ENCODE measurements around the gene HAPLN3.

HAPLN3 gene

DNA sequence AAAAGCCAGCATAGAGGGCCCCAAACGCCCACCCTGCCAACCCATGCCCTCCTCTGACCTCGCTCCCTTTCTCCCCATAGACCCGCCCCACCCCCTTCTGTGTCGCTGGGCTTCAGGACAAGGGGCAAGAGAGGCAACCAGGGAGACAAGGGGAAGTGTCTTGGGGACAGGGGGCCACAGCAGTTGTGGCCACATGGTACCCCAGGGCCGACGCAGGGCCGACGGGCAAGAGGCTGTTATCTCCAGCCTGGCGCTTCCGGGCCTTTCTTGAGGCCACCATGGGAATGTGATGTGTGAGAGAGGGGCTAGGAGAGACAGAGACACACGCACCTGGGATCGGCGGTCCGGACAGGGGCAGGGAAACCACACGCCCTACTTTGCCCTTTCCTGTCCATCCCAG lies 3.4 kb upstream of the HAPLN3 start:
- Histone ChIP-seq H3K4me3 (ENCODE audit: low read depth, low read length) (no peak overlapping the region), H3K36me3 (ENCODE audit: control insufficient read depth in 2 of 2, insufficient read depth in 1 of 2, low read length in 2 of 2) (peaks cover 11 to 43% of the 10 kb centered on the region in 2 experiments; a peak in 2 of 3 replicates), H3K9me3 (ENCODE audit: control insufficient read depth, insufficient read depth, low read depth, low read length) (no peaks in the 10 kb centered on the region), H3K27ac (ENCODE audit: extremely low read depth, low read depth, low read length) (no peak overlapping the region), H3K4me1 (ENCODE audit: control insufficient read depth, insufficient read depth, low read length) (peaks cover 15% of the 10 kb centered on the region)
- no peak for TF ChIP-seq ZNF510 (tag by site-specific recombination; IDR thresholded peaks at IDR 0.05; ENCODE audit: insufficient replicate concordance)
- TF ChIP-seq ZNF132 (tag by site-specific recombination; IDR thresholded peaks at IDR 0.05; ENCODE audit: borderline replicate concordance): no peak
- TF ChIP-seq, protein P1, sequence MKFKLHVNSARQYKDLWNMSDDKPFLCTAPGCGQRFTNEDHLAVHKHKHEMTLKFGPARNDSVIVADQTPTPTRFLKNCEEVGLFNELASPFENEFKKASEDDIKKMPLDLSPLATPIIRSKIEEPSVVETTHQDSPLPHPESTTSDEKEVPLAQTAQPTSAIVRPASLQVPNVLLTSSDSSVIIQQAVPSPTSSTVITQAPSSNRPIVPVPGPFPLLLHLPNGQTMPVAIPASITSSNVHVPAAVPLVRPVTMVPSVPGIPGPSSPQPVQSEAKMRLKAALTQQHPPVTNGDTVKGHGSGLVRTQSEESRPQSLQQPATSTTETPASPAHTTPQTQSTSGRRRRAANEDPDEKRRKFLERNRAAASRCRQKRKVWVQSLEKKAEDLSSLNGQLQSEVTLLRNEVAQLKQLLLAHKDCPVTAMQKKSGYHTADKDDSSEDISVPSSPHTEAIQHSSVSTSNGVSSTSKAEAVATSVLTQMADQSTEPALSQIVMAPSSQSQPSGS (tag by site-specific recombination; IDR thresholded peaks at IDR 0.05; ENCODE audit: low read depth): no peak
- POLR2A ChIA-PET: interaction anchor here (0.7 kb wide), 2 partner anchors 98 to 419 kb away, joined by 3 read pairs; no protein-coding TSS in a partner anchor
- CTCF ChIA-PET: interaction anchor here (0.5 to 2.0 kb wide), 5 partner anchors 13 to 132 kb away, joined by 3 to 9 read pairs (median 4); no protein-coding TSS in a partner anchor

DNA sequence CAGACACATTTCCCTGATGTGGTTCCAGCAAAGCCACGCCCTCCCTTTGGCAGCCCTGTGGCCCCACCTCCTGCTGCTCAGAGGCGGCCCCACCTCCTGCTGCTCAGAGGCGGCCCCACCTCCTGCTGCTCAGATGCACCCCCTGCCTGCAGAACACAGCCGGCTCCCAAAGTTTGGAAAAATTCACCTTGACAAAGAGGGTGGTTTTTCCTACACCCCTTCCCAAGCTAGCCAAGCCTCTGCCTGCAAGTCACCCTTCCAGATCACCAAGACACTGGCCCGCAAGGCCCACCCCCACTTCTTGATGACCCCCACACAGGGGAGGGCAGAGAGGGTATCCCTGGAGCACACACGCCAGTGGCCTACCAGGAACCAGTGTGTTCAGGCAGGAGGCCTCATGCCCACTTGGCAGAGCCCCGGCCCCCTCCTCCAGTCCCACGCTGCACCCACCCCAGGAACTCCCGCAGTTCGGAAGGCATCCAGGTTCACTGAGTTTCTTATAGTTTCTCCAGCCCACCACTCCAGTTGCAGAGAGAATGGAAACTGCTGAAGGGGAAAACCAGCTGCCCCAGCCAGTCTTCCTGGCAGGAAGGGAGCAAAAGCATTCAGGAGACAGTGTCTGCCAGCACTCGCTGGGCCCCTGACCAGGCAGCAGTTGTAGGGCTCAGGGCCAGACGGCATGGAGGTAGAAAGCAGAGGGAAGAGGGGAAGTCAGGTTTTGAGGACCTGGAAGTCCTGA lies 2.3 kb upstream of the HAPLN3 start:
- Histone ChIP-seq H3K9me3 (ENCODE audit: control insufficient read depth, insufficient read depth, low read depth, low read length) (no peaks in the 10 kb centered on the region), H3K27ac (ENCODE audit: extremely low read depth, low read depth, low read length) (peak overlapping the region; percentile 34; the same call in 1 of the 2 replicates), H3K36me3 (ENCODE audit: control insufficient read depth in 2 of 2, insufficient read depth in 1 of 2, low read length in 2 of 2) (peaks cover 6 to 33% of the 10 kb centered on the region in 2 experiments; a peak in 2 of 3 replicates), H3K4me1 (ENCODE audit: control insufficient read depth, insufficient read depth, low read length) (peaks cover 15% of the 10 kb centered on the region), H3K4me3 (ENCODE audit: low read depth, low read length) (no peak overlapping the region)
- ChIA-PET CTCF (interaction anchor here (0.6 to 4.7 kb wide), 24 partner anchors 8 to 678 kb away, joined by 3 to 21 read pairs (median 3); partner anchors contain the start of gene TICRR), POLR2A (interaction anchor here (0.6 to 1.4 kb wide), 2 partner anchors 14 to 243 kb away, joined by 3 to 5 read pairs; no protein-coding TSS in a partner anchor)
- TF ChIP-seq, protein P2, sequence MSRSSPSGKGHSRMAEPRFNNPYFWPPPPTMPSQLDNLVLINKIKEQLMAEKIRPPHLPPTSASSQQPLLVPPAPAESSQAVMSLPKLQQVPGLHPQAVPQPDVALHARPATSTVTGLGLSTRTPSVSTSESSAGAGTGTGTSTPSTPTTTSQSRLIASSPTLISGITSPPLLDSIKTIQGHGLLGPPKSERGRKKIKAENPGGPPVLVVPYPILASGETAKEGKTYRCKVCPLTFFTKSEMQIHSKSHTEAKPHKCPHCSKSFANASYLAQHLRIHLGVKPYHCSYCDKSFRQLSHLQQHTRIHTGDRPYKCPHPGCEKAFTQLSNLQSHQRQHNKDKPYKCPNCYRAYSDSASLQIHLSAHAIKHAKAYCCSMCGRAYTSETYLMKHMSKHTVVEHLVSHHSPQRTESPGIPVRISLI (tag by site-specific recombination; IDR thresholded peaks at IDR 0.05): no peak
- TF ChIP-seq ZNF133 (tag by site-specific recombination; IDR thresholded peaks at IDR 0.05): no peak
- TF ChIP-seq RBAK (tag by site-specific recombination; IDR thresholded peaks at IDR 0.05): no peak
- TF ChIP-seq ZNF548 (tag by site-specific recombination; IDR thresholded peaks at IDR 0.05): no peak
- TF ChIP-seq, protein P3, sequence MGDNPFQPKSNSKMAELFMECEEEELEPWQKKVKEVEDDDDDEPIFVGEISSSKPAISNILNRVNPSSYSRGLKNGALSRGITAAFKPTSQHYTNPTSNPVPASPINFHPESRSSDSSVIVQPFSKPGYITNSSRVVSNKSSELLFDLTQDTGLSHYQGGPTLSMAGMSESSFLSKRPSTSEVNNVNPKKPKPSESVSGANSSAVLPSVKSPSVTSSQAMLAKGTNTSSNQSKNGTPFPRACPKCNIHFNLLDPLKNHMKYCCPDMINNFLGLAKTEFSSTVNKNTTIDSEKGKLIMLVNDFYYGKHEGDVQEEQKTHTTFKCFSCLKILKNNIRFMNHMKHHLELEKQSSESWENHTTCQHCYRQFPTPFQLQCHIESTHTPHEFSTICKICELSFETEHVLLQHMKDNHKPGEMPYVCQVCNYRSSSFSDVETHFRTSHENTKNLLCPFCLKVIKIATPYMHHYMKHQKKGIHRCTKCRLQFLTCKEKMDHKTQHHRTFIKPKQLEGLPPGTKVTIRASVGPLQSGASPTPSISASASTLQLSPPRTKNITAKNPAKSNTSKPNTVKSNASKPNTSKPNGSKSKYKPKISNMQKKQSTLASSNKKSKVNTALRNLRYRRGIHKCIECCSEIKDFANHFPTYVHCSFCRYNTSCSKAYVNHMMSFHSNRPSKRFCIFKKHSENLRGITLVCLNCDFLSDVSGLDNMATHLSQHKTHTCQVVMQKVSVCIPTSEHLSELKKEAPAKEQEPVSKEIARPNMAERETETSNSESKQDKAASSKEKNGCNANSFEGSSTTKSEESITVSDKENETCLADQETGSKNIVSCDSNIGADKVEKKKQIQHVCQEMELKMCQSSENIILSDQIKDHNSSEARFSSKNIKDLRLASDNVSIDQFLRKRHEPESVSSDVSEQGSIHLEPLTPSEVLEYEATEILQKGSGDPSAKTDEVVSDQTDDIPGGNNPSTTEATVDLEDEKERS (tag by site-specific recombination; IDR thresholded peaks at IDR 0.05): no peak
- TF ChIP-seq, protein P4, sequence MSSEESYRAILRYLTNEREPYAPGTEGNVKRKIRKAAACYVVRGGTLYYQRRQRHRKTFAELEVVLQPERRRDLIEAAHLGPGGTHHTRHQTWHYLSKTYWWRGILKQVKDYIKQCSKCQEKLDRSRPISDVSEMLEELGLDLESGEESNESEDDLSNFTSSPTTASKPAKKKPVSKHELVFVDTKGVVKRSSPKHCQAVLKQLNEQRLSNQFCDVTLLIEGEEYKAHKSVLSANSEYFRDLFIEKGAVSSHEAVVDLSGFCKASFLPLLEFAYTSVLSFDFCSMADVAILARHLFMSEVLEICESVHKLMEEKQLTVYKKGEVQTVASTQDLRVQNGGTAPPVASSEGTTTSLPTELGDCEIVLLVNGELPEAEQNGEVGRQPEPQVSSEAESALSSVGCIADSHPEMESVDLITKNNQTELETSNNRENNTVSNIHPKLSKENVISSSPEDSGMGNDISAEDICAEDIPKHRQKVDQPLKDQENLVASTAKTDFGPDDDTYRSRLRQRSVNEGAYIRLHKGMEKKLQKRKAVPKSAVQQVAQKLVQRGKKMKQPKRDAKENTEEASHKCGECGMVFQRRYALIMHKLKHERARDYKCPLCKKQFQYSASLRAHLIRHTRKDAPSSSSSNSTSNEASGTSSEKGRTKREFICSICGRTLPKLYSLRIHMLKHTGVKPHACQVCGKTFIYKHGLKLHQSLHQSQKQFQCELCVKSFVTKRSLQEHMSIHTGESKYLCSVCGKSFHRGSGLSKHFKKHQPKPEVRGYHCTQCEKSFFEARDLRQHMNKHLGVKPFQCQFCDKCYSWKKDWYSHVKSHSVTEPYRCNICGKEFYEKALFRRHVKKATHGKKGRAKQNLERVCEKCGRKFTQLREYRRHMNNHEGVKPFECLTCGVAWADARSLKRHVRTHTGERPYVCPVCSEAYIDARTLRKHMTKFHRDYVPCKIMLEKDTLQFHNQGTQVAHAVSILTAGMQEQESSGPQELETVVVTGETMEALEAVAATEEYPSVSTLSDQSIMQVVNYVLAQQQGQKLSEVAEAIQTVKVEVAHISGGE (tag by site-specific recombination; conservative IDR thresholded peaks at IDR 0.05; ENCODE audit: low read depth): no peak
- TF ChIP-seq HOXD13 (CRISPR knock-in tag; IDR thresholded peaks at IDR 0.05; ENCODE audit: borderline replicate concordance): no peak
- no peak for TF ChIP-seq ZNF146 (tag by site-specific recombination; IDR thresholded peaks at IDR 0.05)
- no peak for TF ChIP-seq REPIN1 (tag by site-specific recombination; IDR thresholded peaks at IDR 0.05; ENCODE audit: low read depth)
- TF ChIP-seq, protein P5, sequence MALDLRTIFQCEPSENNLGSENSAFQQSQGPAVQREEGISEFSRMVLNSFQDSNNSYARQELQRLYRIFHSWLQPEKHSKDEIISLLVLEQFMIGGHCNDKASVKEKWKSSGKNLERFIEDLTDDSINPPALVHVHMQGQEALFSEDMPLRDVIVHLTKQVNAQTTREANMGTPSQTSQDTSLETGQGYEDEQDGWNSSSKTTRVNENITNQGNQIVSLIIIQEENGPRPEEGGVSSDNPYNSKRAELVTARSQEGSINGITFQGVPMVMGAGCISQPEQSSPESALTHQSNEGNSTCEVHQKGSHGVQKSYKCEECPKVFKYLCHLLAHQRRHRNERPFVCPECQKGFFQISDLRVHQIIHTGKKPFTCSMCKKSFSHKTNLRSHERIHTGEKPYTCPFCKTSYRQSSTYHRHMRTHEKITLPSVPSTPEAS (tag by site-specific recombination; IDR thresholded peaks at IDR 0.05): no peak
- peak; percentile 99 for TF ChIP-seq ZIC2 (tag by site-specific recombination; IDR thresholded peaks at IDR 0.05)
- TF ChIP-seq, protein P6, sequence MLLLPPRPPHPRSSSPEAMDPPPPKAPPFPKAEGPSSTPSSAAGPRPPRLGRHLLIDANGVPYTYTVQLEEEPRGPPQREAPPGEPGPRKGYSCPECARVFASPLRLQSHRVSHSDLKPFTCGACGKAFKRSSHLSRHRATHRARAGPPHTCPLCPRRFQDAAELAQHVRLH (tag by site-specific recombination; IDR thresholded peaks at IDR 0.05): no peak
- TF ChIP-seq ZNF658 (tag by site-specific recombination; IDR thresholded peaks at IDR 0.05): no peak
- TF ChIP-seq ZNF544 (tag by site-specific recombination; IDR thresholded peaks at IDR 0.05): no peak
- TF ChIP-seq, protein P7, sequence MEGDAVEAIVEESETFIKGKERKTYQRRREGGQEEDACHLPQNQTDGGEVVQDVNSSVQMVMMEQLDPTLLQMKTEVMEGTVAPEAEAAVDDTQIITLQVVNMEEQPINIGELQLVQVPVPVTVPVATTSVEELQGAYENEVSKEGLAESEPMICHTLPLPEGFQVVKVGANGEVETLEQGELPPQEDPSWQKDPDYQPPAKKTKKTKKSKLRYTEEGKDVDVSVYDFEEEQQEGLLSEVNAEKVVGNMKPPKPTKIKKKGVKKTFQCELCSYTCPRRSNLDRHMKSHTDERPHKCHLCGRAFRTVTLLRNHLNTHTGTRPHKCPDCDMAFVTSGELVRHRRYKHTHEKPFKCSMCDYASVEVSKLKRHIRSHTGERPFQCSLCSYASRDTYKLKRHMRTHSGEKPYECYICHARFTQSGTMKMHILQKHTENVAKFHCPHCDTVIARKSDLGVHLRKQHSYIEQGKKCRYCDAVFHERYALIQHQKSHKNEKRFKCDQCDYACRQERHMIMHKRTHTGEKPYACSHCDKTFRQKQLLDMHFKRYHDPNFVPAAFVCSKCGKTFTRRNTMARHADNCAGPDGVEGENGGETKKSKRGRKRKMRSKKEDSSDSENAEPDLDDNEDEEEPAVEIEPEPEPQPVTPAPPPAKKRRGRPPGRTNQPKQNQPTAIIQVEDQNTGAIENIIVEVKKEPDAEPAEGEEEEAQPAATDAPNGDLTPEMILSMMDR (tag by site-specific recombination; IDR thresholded peaks at IDR 0.05): peak; percentile 78
- TF ChIP-seq KLF9 (tag by site-specific recombination; IDR thresholded peaks at IDR 0.05; ENCODE audit: low read depth): peak; percentile 76
